Stomach (tissue), 4 donors: Measurements from ENCODE around the gene GRHL3.

Experiments
- EP300 ChIP-seq: sonication (generic); formaldehyde crosslinking; IDR thresholded peaks from one replicate; pipeline ENCODE4 v1.6.1; 2017; ENCODE audit warnings: antibody characterized with exemption
- POLR2A ChIP-seq, 4 donors: fragments of 450-650 bp; IDR thresholded peaks; one replicate each; pipeline ENCODE4 v1.6.1; 2016; ENCODE audit warnings: antibody characterized with exemption in 4 of 4, control low read depth in 2 of 4, mild to moderate bottlenecking in 1 of 4, moderate library complexity in 1 of 4
- POLR2AphosphoS5 ChIP-seq, 3 donors: sonication (generic); formaldehyde crosslinking; IDR thresholded peaks; one replicate each; pipeline ENCODE4 v1.6.1; 2016; ENCODE audit warnings: antibody characterized with exemption in 3 of 3
- TF ChIP-seq, protein P1 (sequence below), 7 experiments: fragments of 450-650 bp in 4 of 7; fragments of 200-600 bp in 3 of 7; sonication (generic) in 3 of 7; IDR thresholded peaks; one replicate each; pipeline ENCODE4 v1.5.1; 2016 to 2019; ENCODE audit warnings: antibody characterized with exemption in 7 of 7, control low read depth in 2 of 7, mild to moderate bottlenecking in 1 of 7

GRCh38 chr1:24295535-24295934 lies 23.6 kb upstream of the GRHL3 start:
- TF ChIP-seq, protein P1, sequence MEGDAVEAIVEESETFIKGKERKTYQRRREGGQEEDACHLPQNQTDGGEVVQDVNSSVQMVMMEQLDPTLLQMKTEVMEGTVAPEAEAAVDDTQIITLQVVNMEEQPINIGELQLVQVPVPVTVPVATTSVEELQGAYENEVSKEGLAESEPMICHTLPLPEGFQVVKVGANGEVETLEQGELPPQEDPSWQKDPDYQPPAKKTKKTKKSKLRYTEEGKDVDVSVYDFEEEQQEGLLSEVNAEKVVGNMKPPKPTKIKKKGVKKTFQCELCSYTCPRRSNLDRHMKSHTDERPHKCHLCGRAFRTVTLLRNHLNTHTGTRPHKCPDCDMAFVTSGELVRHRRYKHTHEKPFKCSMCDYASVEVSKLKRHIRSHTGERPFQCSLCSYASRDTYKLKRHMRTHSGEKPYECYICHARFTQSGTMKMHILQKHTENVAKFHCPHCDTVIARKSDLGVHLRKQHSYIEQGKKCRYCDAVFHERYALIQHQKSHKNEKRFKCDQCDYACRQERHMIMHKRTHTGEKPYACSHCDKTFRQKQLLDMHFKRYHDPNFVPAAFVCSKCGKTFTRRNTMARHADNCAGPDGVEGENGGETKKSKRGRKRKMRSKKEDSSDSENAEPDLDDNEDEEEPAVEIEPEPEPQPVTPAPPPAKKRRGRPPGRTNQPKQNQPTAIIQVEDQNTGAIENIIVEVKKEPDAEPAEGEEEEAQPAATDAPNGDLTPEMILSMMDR (IDR thresholded peaks at IDR 0.05) = no peak
- TF ChIP-seq POLR2A (IDR thresholded peaks at IDR 0.05) (no peak), EP300 (no peak), POLR2AphosphoS5 (IDR thresholded peaks at IDR 0.05) (no peak)
